Caco-2 (cell line): Measurements from ENCODE around the gene CNTNAP4. TPM values are rescaled to one million over a fixed set of nuclear protein-coding genes. Genes with fewer than 3 reads are reported as not detected.

Experiments
- BruUV-seq: library from RNA; stranded (reverse); fragments of 400-500 nt; replicated peaks from 2 replicates; lab custom pipeline; 2021; lab: Mats Ljungman, UMichigan
- CTCF ChIA-PET: fragments of 300-600 bp; sonication (Branson Sonifier 250); formaldehyde crosslinking; loops from one replicate; lab custom pipeline; 2022; ENCODE audit warnings: antibody characterized with exemption; lab: Charles Lee
- POLR2A ChIA-PET: fragments of 300-600 bp; sonication (Branson Sonifier 250); formaldehyde crosslinking; loops from one replicate; lab custom pipeline; 2022; ENCODE audit warnings: antibody characterized with exemption; lab: Charles Lee
- DNase-seq, 2 experiments: peaks; one replicate each; pipeline versions ENCODE4 v3.0.0 to v3.0.0-alpha.2; 2020 to 2022
- H3K27me3 ChIP-seq: replicated peaks from 2 replicates; pipeline ENCODE4 v1.6.0; 2011; ENCODE audit warnings: low read length; ENCODE audit not compliant: control insufficient read depth, insufficient read depth
- H3K36me3 ChIP-seq: 2 replicates; pipeline ENCODE4 v1.5.1; 2011; ENCODE audit warnings: low read length; ENCODE audit not compliant: control insufficient read depth, insufficient read depth
- H3K4me1 ChIP-seq: fragments of 250-450 bp; sonication (Bioruptor Pico); 2 replicates; pipeline ENCODE4 v1.5.1; 2020; ENCODE audit warnings: mild to moderate bottlenecking
- H3K4me3 ChIP-seq: 2 replicates; pipeline ENCODE4 v1.5.1; 2011; ENCODE audit warnings: low read depth, mild to moderate bottlenecking, control low read depth, low read length
- H3K9me3 ChIP-seq: fragments of 250-450 bp; sonication (Bioruptor Pico); 2 replicates; pipeline ENCODE4 v1.5.1; 2020; ENCODE audit warnings: mild to moderate bottlenecking, moderate library complexity
- H3K27ac Mint-ChIP-seq: one replicate; pipeline ENCODE4 v1.8.0; 2022; ENCODE audit warnings: mixed read lengths; ENCODE audit not compliant: unreplicated experiment
- H3K27me3 Mint-ChIP-seq: one replicate; pipeline ENCODE4 v1.8.0; 2022; ENCODE audit warnings: mixed read lengths; ENCODE audit not compliant: insufficient read depth, unreplicated experiment
- H3K36me3 Mint-ChIP-seq: one replicate; pipeline ENCODE4 v1.8.0; 2022; ENCODE audit warnings: mild to moderate bottlenecking, mixed read lengths; ENCODE audit not compliant: insufficient read depth, unreplicated experiment
- H3K4me1 Mint-ChIP-seq: one replicate; pipeline ENCODE4 v1.8.0; 2022; ENCODE audit warnings: low read depth, mixed read lengths; ENCODE audit not compliant: unreplicated experiment
- H3K4me3 Mint-ChIP-seq: one replicate; pipeline ENCODE4 v1.8.0; 2022; ENCODE audit warnings: mild to moderate bottlenecking, moderate library complexity, mixed read lengths; ENCODE audit not compliant: unreplicated experiment
- H3K9me3 Mint-ChIP-seq: one replicate; pipeline ENCODE4 v1.8.0; 2022; ENCODE audit warnings: mixed read lengths; ENCODE audit not compliant: unreplicated experiment
- intact Hi-C: fragments of 100-400 bp; cut with micrococcal nuclease; formaldehyde crosslinking; loops from one replicate; pipeline ENCODE4 v1.10.0; 2022; ENCODE audit not compliant: unreplicated experiment
- total RNA-seq: library from RNA; stranded (reverse); gene quantifications from 2 replicates; pipeline ENCODE4 v1.2.3, GENCODE V29; 2022
- TF ChIP-seq, protein P1 (sequence below), 2 experiments: fragments of 200-600 bp in 1 of 2; IDR thresholded peaks; 1 replicate in 1 of 2; 2 replicates in 1 of 2; pipeline versions ENCODE4 v1.5.1 to v1.8.0; 2011 to 2022; ENCODE audit warnings: antibody characterized with exemption in 1 of 2, control low read depth in 1 of 2, inconsistent platforms in 1 of 2, low read depth in 1 of 2, low read length in 1 of 2, mild to moderate bottlenecking in 1 of 2, moderate library complexity in 1 of 2; ENCODE audit not compliant: insufficient read depth in 1 of 2, severe bottlenecking in 1 of 2, unreplicated experiment in 1 of 2

CNTNAP4 gene
- total RNA-seq, 1 experiment from 2014 or later, result not detected

DNA sequence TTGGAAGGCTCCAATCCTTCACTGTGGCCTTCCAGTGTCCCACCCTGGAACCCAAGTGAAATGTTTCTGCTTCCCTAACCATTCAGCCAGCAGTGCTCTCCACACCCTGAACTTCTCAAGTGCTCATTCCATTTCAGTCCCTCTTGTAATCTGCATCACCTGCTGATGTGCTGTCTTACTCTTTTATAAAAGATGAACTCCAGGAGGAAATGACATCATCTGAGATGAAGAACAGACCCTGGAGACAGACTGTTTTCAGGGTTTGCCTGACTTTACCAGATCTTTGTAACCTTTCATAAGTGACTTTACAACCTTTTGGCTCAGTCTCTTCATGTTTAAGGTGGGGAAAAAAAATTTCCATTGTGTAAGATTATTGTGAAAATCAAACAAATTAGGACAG lies 61.3 kb downstream of the CNTNAP4 start:
- Mint-ChIP-seq H3K27ac (no peak overlapping the region), H3K4me1 (no peaks in the 10 kb centered on the region), H3K36me3 (no peaks in the 10 kb centered on the region), H3K27me3 (peaks cover 3% of the 10 kb centered on the region), H3K9me3 (peaks cover 17% of the 10 kb centered on the region), H3K4me3 (no peak overlapping the region)
- CTCF ChIA-PET, result no interaction called here
- POLR2A ChIA-PET, result no interaction called here
- no peaks in the 10 kb centered on the region for H3K27me3 ChIP-seq
- H3K4me1 ChIP-seq, result no peaks in the 10 kb centered on the region
- no peaks in the 10 kb centered on the region for H3K36me3 ChIP-seq
- TF ChIP-seq, protein P1, sequence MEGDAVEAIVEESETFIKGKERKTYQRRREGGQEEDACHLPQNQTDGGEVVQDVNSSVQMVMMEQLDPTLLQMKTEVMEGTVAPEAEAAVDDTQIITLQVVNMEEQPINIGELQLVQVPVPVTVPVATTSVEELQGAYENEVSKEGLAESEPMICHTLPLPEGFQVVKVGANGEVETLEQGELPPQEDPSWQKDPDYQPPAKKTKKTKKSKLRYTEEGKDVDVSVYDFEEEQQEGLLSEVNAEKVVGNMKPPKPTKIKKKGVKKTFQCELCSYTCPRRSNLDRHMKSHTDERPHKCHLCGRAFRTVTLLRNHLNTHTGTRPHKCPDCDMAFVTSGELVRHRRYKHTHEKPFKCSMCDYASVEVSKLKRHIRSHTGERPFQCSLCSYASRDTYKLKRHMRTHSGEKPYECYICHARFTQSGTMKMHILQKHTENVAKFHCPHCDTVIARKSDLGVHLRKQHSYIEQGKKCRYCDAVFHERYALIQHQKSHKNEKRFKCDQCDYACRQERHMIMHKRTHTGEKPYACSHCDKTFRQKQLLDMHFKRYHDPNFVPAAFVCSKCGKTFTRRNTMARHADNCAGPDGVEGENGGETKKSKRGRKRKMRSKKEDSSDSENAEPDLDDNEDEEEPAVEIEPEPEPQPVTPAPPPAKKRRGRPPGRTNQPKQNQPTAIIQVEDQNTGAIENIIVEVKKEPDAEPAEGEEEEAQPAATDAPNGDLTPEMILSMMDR (IDR thresholded peaks at IDR 0.05; ENCODE audit: insufficient read depth in 1 of 2, low read depth in 1 of 2, low read length in 1 of 2, severe bottlenecking in 1 of 2, unreplicated experiment in 1 of 2), result no peak
- no peaks in the 10 kb centered on the region for H3K9me3 ChIP-seq
- intact Hi-C loops, result no loop called here
- no peak overlapping the region for H3K4me3 ChIP-seq
- no peak for DNase-seq
- no TSS peak for BruUV-seq

DNA sequence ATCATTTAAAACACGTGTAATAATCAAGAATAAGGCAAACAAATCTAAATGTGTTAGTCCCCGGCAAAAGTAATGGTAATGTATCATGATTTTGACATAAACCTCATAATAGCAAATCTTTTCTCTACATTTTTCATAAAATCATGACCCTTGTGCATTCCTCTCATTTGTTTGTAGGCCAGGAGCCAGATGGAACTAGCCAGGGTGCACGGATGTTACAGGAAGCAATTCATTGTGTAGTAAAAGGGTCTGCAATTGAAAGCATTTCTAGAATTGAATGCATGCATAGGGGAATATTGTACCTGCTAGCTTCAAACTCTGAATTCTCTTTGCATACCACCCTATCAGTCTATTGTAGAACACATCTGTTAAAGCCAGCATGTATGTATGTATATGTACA lies 66.6 kb downstream of the CNTNAP4 start:
- POLR2A ChIA-PET, result no interaction called here
- H3K4me1 Mint-ChIP-seq, result no peaks in the 10 kb centered on the region
- intact Hi-C loops, result no loop called here
- Histone ChIP-seq H3K9me3 (no peaks in the 10 kb centered on the region), H3K4me1 (no peaks in the 10 kb centered on the region), H3K27me3 (no peaks in the 10 kb centered on the region), H3K36me3 (no peaks in the 10 kb centered on the region), H3K4me3 (no peak overlapping the region)
- no TSS peak for BruUV-seq
- H3K9me3 Mint-ChIP-seq, result peaks cover under 1% of the 10 kb centered on the region
- CTCF ChIA-PET, result no interaction called here
- no peak overlapping the region for H3K27ac Mint-ChIP-seq
- peaks cover 3% of the 10 kb centered on the region for H3K27me3 Mint-ChIP-seq
- DNase-seq, result no peak
- H3K4me3 Mint-ChIP-seq, result no peak overlapping the region
- TF ChIP-seq, protein P1 (IDR thresholded peaks at IDR 0.05; ENCODE audit: insufficient read depth in 1 of 2, low read depth in 1 of 2, low read length in 1 of 2, severe bottlenecking in 1 of 2, unreplicated experiment in 1 of 2), result no peak
- H3K36me3 Mint-ChIP-seq, result no peaks in the 10 kb centered on the region

DNA sequence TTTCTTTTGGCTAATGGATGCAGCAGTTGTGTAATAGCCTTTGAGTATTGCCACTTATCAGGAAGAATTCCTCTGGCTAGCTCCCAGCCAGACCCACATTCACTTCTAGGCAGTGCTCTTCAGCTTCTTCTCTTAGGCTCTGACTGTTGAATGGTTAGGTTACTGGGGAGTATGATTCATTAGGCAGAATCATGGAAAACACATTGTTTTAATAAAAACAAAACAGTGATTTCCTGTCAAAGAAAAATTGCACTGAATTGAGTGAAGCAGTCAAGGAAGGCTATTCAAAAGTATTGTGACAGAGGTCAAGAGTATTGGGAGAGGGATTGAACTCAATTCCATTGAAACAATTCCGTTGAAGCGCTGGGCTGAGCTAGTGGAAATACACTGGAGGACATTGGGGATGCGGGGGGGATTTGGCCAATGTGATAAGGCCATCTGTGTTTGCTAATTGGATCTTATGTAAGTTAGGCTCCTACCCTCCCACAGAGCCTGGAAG lies 68.0 kb downstream of the CNTNAP4 start:
- Histone ChIP-seq H3K4me1 (no peaks in the 10 kb centered on the region), H3K27me3 (no peaks in the 10 kb centered on the region), H3K36me3 (no peaks in the 10 kb centered on the region), H3K4me3 (no peak overlapping the region), H3K9me3 (no peaks in the 10 kb centered on the region)
- TF ChIP-seq, protein P1 (IDR thresholded peaks at IDR 0.05; ENCODE audit: insufficient read depth in 1 of 2, low read depth in 1 of 2, low read length in 1 of 2, severe bottlenecking in 1 of 2, unreplicated experiment in 1 of 2), result no peak
- Mint-ChIP-seq H3K36me3 (no peaks in the 10 kb centered on the region), H3K4me1 (no peaks in the 10 kb centered on the region), H3K9me3 (no peaks in the 10 kb centered on the region), H3K27ac (no peak overlapping the region), H3K4me3 (no peak overlapping the region), H3K27me3 (peaks cover 3% of the 10 kb centered on the region)
- POLR2A ChIA-PET, result no interaction called here
- CTCF ChIA-PET, result no interaction called here
- intact Hi-C loops, result no loop called here
- no TSS peak for BruUV-seq
- DNase-seq, result no peak
